WTC11 (cell line): ENCODE data around the gene ZNF302.

Source experiments
- CREB1 ChIP-seq: sonication (generic); formaldehyde crosslinking; IDR thresholded peaks from 2 replicates; pipeline ENCODE4 v1.8.0; 2023; ENCODE audit warnings: mild to moderate bottlenecking, missing genetic modification reagents
- CTCF ChIP-seq: fragments of 200-600 bp; IDR thresholded peaks from 2 replicates; pipeline ENCODE4 v1.8.0; 2022; ENCODE audit warnings: antibody characterized with exemption
- JUN ChIP-seq: sonication (generic); formaldehyde crosslinking; IDR thresholded peaks from 2 replicates; pipeline ENCODE4 v1.8.0; 2023; ENCODE audit warnings: mild to moderate bottlenecking, missing genetic modification reagents
- KAT7 ChIP-seq: sonication (generic); formaldehyde crosslinking; IDR thresholded peaks from 2 replicates; pipeline ENCODE4 v1.8.1; 2023; ENCODE audit warnings: missing genetic modification reagents, mild to moderate bottlenecking, borderline replicate concordance
- NFATC4 ChIP-seq: fragments of 250-450 bp; sonication (Bioruptor Pico); IDR thresholded peaks from 2 replicates; pipeline ENCODE4 v1.9.0; 2021; ENCODE audit warnings: mild to moderate bottlenecking
- NR1H2 ChIP-seq: sonication (generic); formaldehyde crosslinking; IDR thresholded peaks from 2 replicates; pipeline ENCODE4 v1.9.0; 2021; ENCODE audit warnings: mild to moderate bottlenecking, moderate library complexity, missing genetic modification reagents
- SP1 ChIP-seq: sonication (generic); formaldehyde crosslinking; conservative IDR thresholded peaks from 2 replicates; pipeline ENCODE4 v1.8.1; 2022; ENCODE audit warnings: missing genetic modification reagents
- TCF7 ChIP-seq: sonication (generic); formaldehyde crosslinking; IDR thresholded peaks from 2 replicates; pipeline ENCODE4 v1.8.0; 2022; ENCODE audit warnings: mild to moderate bottlenecking, low read depth, missing genetic modification reagents, moderate library complexity
- ZBTB21 ChIP-seq: sonication (generic); formaldehyde crosslinking; IDR thresholded peaks from 2 replicates; pipeline ENCODE4 v1.8.1; 2023; ENCODE audit warnings: mild to moderate bottlenecking, missing genetic modification reagents, borderline replicate concordance
- TF ChIP-seq, protein P1 (sequence below): sonication (generic); formaldehyde crosslinking; IDR thresholded peaks from 2 replicates; pipeline ENCODE4 v1.8.1; 2023; ENCODE audit warnings: mild to moderate bottlenecking, missing genetic modification reagents

DNA sequence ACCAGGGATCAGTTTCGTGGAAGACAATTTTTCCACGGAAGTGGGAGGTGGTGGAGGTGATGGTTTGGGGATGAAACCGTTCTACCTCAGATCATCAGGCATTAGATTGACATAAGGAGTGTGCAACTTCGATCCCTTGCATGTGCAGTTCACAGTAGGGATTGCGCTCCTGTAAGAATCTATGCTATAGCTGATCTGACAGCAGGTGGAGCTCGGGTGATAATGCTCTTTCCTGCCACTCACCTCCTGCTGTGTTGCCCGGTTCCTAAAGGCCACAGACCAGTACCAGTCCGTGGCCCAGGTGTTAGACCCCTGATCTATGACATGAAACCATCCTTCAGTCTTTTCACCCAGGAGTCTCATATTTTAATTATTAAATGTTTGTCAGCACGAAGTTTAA is 4.0 kb downstream of the ZNF302 start:
- TF ChIP-seq ZBTB21 (CRISPR knock-in tag), result no peak
- no peak for TF ChIP-seq NR1H2 (CRISPR knock-in tag)
- TF ChIP-seq, protein P1, sequence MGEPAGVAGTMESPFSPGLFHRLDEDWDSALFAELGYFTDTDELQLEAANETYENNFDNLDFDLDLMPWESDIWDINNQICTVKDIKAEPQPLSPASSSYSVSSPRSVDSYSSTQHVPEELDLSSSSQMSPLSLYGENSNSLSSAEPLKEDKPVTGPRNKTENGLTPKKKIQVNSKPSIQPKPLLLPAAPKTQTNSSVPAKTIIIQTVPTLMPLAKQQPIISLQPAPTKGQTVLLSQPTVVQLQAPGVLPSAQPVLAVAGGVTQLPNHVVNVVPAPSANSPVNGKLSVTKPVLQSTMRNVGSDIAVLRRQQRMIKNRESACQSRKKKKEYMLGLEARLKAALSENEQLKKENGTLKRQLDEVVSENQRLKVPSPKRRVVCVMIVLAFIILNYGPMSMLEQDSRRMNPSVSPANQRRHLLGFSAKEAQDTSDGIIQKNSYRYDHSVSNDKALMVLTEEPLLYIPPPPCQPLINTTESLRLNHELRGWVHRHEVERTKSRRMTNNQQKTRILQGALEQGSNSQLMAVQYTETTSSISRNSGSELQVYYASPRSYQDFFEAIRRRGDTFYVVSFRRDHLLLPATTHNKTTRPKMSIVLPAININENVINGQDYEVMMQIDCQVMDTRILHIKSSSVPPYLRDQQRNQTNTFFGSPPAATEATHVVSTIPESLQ, result no peak
- TF ChIP-seq CTCF, result no peak
- TF ChIP-seq KAT7 (CRISPR knock-in tag), result no peak
- no peak for TF ChIP-seq CREB1 (CRISPR knock-in tag)
- TF ChIP-seq NFATC4, result no peak
- no peak for TF ChIP-seq JUN (CRISPR knock-in tag)
- TF ChIP-seq SP1 (CRISPR knock-in tag), result no peak
- no peak for TF ChIP-seq TCF7
